HepG2 (cell line): ENCODE data around the gene NAALADL1. TPM values are rescaled to one million over a fixed set of nuclear protein-coding genes. Genes with fewer than 3 reads are reported as not detected.

Source experiments
- ATAC-seq: fragments of 200-7000 bp; cut with Tn5 transposase; 3 replicates; pipeline ENCODE4 v1.9.1; 2020; ENCODE audit warnings: mild to moderate bottlenecking, moderate library complexity
- BruUV-seq: library from RNA; stranded (reverse); fragments of 400-500 nt; replicated peaks from 2 replicates; lab custom pipeline; 2021; lab: Mats Ljungman, UMichigan
- CTCF ChIA-PET: fragments of 300-600 bp; formaldehyde crosslinking; extraction: SDS; loops from one replicate; lab custom pipeline; 2021; ENCODE audit warnings: low total read pairs, inconsistent platforms, low intra/inter-chr PET ratio; lab: Yijun Ruan, JAX
- POLR2A ChIA-PET: fragments of 350-600 bp; sonication (Branson Sonifier 250); formaldehyde crosslinking; loops from one replicate; lab custom pipeline; 2020; ENCODE audit warnings: antibody characterized with exemption, inconsistent platforms; lab: Yijun Ruan, JAX
- DNase-seq: peaks from one replicate; pipeline ENCODE4 v3.0.0-alpha.2; 2015; ENCODE audit warnings: low spot score
- FAIRE-seq: peaks from 3 replicates; lab custom pipeline; 2011; peaks lifted over from hg19 to GRCh38; lab: Jason Lieb, UNC
- H2AFZ ChIP-seq: one replicate; pipeline ENCODE4 v1.6.1; 2011; ENCODE audit warnings: low read length, inconsistent platforms
- H3K27ac ChIP-seq: fragments of 300-600 bp; 3 replicates; pipeline ENCODE4 v1.8.0; 2011; ENCODE audit warnings: mixed run types, mild to moderate bottlenecking, mixed read lengths, low read length, inconsistent platforms; ENCODE audit not compliant: insufficient read depth; ENCODE audit errors: extremely low read length
- H3K27me3 ChIP-seq, 2 experiments: fragments of 200-600 bp in 1 of 2; 2 replicates in 1 of 2; 3 replicates in 1 of 2; pipeline versions ENCODE4 v1.6.0 to v1.8.0; 2011; ENCODE audit warnings: low read length in 2 of 2, mild to moderate bottlenecking in 2 of 2, moderate library complexity in 2 of 2, inconsistent platforms in 1 of 2; ENCODE audit not compliant: insufficient read depth in 2 of 2, control insufficient read depth in 1 of 2
- H3K36me3 ChIP-seq, 2 experiments: fragments of 200-600 bp in 1 of 2; replicated peaks in 1 of 2; 2 replicates in 1 of 2; 3 replicates in 1 of 2; pipeline versions ENCODE4 v1.5.1 to v1.8.0; 2011; ENCODE audit warnings: low read length in 2 of 2, inconsistent platforms in 1 of 2; ENCODE audit not compliant: insufficient read depth in 2 of 2, control insufficient read depth in 1 of 2
- H3K4me1 ChIP-seq: 2 replicates; pipeline ENCODE4 v1.5.1; 2012; ENCODE audit warnings: low read length, inconsistent platforms; ENCODE audit not compliant: insufficient read depth
- H3K4me2 ChIP-seq: 2 replicates; pipeline ENCODE4 v1.6.0; 2011; ENCODE audit warnings: low read depth, low read length, inconsistent platforms
- H3K4me3 ChIP-seq, 3 experiments: fragments of 200-600 bp in 1 of 3; sonication (generic), shearing (Covaris generic) in 1 of 3; replicated peaks in 1 of 3; 2 replicates each; pipeline ENCODE4 v1.5.1; 2011 to 2016; ENCODE audit warnings: low read length in 3 of 3, inconsistent platforms in 2 of 3, low read depth in 2 of 3, mild to moderate bottlenecking in 2 of 3, control low read depth in 1 of 3, mixed read lengths in 1 of 3; ENCODE audit not compliant: insufficient read depth in 1 of 3
- H3K79me2 ChIP-seq: one replicate; pipeline ENCODE4 v1.6.1; 2011; ENCODE audit warnings: low read length, inconsistent platforms; ENCODE audit not compliant: insufficient read depth
- H3K9ac ChIP-seq: 2 replicates; pipeline ENCODE4 v1.6.0; 2011; ENCODE audit warnings: mild to moderate bottlenecking, low read depth, low read length, inconsistent platforms; ENCODE audit not compliant: insufficient read depth
- H3K9me3 ChIP-seq: 2 replicates; pipeline ENCODE4 v1.5.1; 2012; ENCODE audit warnings: mild to moderate bottlenecking, low read length
- H4K20me1 ChIP-seq: 2 replicates; pipeline ENCODE4 v1.6.0; 2011; ENCODE audit warnings: inconsistent platforms, mild to moderate bottlenecking, low read length, moderate library complexity; ENCODE audit not compliant: insufficient read depth
- ASH2L ChIP-seq: fragments of 300-600, 200-600 bp; sonication (generic); IDR thresholded peaks from 2 replicates; pipeline ENCODE4 v1.7.0; 2017; ENCODE audit warnings: low read depth, mild to moderate bottlenecking, moderate library complexity, mixed read lengths, low read length; ENCODE audit not compliant: insufficient read length
- ELF1 ChIP-seq: sonication (generic); formaldehyde crosslinking; IDR thresholded peaks from 2 replicates; pipeline ENCODE4 v1.4.0; 2020; ENCODE audit warnings: missing genetic modification reagents
- KAT8 ChIP-seq: IDR thresholded peaks from 2 replicates; pipeline ENCODE4 v1.6.1; 2016; ENCODE audit warnings: missing genetic modification reagents, missing compliant biosample characterization
- KDM5A ChIP-seq: fragments of 200-600 bp; sonication (generic); IDR thresholded peaks from 2 replicates; pipeline ENCODE4 v1.7.0; 2018; ENCODE audit warnings: antibody characterized with exemption, mild to moderate bottlenecking, low read length, borderline replicate concordance
- TAF15 ChIP-seq: fragments of 200-400 bp; formaldehyde crosslinking; IDR thresholded peaks from one replicate; pipeline ENCODE4 v1.6.1; 2018; ENCODE audit warnings: mild to moderate bottlenecking, low read depth, low read length; ENCODE audit not compliant: poor library complexity, severe bottlenecking
- TGIF2 ChIP-seq: IDR thresholded peaks from 2 replicates; pipeline ENCODE4 v1.6.1; 2016; ENCODE audit warnings: control low read depth, missing compliant biosample characterization
- ZMYM4 ChIP-seq: sonication (generic); formaldehyde crosslinking; IDR thresholded peaks from 2 replicates; pipeline ENCODE4 v1.8.1; 2023; ENCODE audit warnings: mild to moderate bottlenecking, missing genetic modification reagents
- ZNF652 ChIP-seq: IDR thresholded peaks from 2 replicates; pipeline ENCODE4 v1.6.1; 2016; ENCODE audit warnings: low read depth, borderline replicate concordance
- WGBS: methylation state at CpG from one replicate; pipeline ENCODE4 v1.1.6; 2017; ENCODE audit warnings: low lambda C conversion rate; 5-methylcytosine and 5-hydroxymethylcytosine counted together
- in situ Hi-C: cut with HindIII; loops from 2 replicates; pipeline ENCODE4 v1.10.0; 2017; ENCODE audit warnings: low pct_unique_long_range_greater_than_20kb; ENCODE audit not compliant: extremely low pct_ligation_motif_present
- intact Hi-C: fragments of 100-400 bp; cut with micrococcal nuclease; formaldehyde crosslinking; loops from one replicate; pipeline ENCODE4 v1.10.0; 2022; ENCODE audit not compliant: unreplicated experiment
- polyA plus RNA-seq, 8 experiments: library from polyadenylated mRNA; depleted of rRNA in 3 of 8; stranded (reverse) in 7 of 8; unstranded in 1 of 8; fragments of >200 nt; fragmentation: Illumina TruSeq in 4 of 8; extraction: Trizol in 4 of 8; gene quantifications; 2 replicates each; pipeline versions ENCODE4 v1.2.1 to v1.2.3, GENCODE V29; 2011 to 2016; ENCODE audit warnings: low read depth in 4 of 8, missing spikeins in 1 of 8, mixed read lengths in 1 of 8; ENCODE audit not compliant: insufficient read depth in 1 of 8
- total RNA-seq, 5 experiments: library from RNA; depleted of rRNA; stranded (reverse); fragments of >200 nt; fragmentation: Illumina TruSeq; extraction: Trizol; gene quantifications; 2 replicates each; pipeline ENCODE4 v1.2.3, GENCODE V29; 2016; ENCODE audit warnings: low read depth in 1 of 5
- TF ChIP-seq, protein P1 (sequence below): sonication (generic); formaldehyde crosslinking; conservative IDR thresholded peaks from 2 replicates; pipeline ENCODE4 v1.4.0; 2020; ENCODE audit warnings: mild to moderate bottlenecking, missing genetic modification reagents, moderate library complexity
- TF ChIP-seq, protein P2 (sequence below): sonication (generic); formaldehyde crosslinking; IDR thresholded peaks from 2 replicates; pipeline ENCODE4 v1.4.0; 2020; ENCODE audit warnings: missing genetic modification reagents
- TF ChIP-seq, protein P3 (sequence below), 2 experiments: sonication (generic) in 1 of 2; formaldehyde crosslinking in 1 of 2; IDR thresholded peaks; 2 replicates each; pipeline versions ENCODE4 v1.4.0 to v1.6.1; 2018 to 2020; ENCODE audit warnings: missing genetic modification reagents in 2 of 2, borderline replicate concordance in 1 of 2, low read depth in 1 of 2, mild to moderate bottlenecking in 1 of 2, missing biosample characterization in 1 of 2
- TF ChIP-seq, protein P4 (sequence below): sonication (generic); formaldehyde crosslinking; IDR thresholded peaks from 2 replicates; pipeline ENCODE4 v1.8.0; 2022; ENCODE audit warnings: low read depth, missing genetic modification reagents
- TF ChIP-seq, protein P5 (sequence below): IDR thresholded peaks from 2 replicates; pipeline ENCODE4 v1.6.1; 2016; ENCODE audit warnings: missing genetic modification reagents, missing compliant biosample characterization

The NAALADL1 gene
- total and polyA plus RNA-seq, 2 of the 13 experiments (the other 11 are each of a cell fraction or from before 2014, with no cell fraction given): 9.3 to 33.9 TPM

DNA sequence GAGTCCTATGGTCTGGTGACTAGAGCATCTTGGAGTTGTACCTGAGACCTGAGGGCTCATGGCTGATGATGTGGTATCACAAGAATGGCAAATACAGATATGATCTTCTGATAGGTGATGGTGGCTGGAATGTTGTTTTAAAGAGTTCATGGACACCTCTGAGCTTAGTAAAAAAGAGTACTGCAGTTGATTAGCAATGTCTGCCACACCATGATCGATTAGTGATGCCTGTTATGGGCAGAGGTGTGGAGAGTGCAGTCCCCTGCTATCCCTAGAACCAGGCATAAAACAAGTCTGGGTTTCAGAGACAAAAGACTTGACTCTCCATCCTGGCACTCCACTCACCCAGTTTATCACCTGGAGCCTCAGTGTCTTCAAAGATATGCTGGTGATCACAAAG lies 60.2 kb downstream of the NAALADL1 start:
- peak overlapping the region; percentile 99 for H3K4me2 ChIP-seq
- BruUV-seq: no TSS peak
- H3K4me3 ChIP-seq: peak overlapping the region; percentile 59 to 73 (median 61)
- CTCF ChIA-PET: no interaction called here
- H3K9me3 ChIP-seq: no peaks in the 10 kb centered on the region
- H4K20me1 ChIP-seq: no peaks in the 10 kb centered on the region
- H3K36me3 ChIP-seq: no peaks in the 10 kb centered on the region; a peak in 1 of 5 replicates
- ATAC-seq (peak; percentile 28), FAIRE-seq (peak; percentile 85), DNase-seq (peak; percentile 59)
- 0% methylated on average over 1 of the region's 1 CpG for WGBS
- H3K27me3 ChIP-seq: no peaks in the 10 kb centered on the region; a peak in 1 of 5 replicates
- in situ Hi-C loops: no loop called here
- peaks cover 70% of the 10 kb centered on the region for H3K4me1 ChIP-seq
- intact Hi-C loops: loop anchor here (5.0 kb wide), 1 partner anchor 151 kb away; no protein-coding TSS in a partner anchor
- no peak overlapping the region for H2AFZ ChIP-seq
- no peaks in the 10 kb centered on the region for H3K79me2 ChIP-seq
- POLR2A ChIA-PET: interaction anchor here (0.8 to 4.0 kb wide), 22 partner anchors 8 to 219 kb away, joined by 3 to 42 read pairs (median 4); partner anchors contain the start of genes ARL2, CDC42BPG, GPHA2 and MEN1
- peak overlapping the region; percentile 53 for H3K27ac ChIP-seq
- H3K9ac ChIP-seq: peak overlapping the region; percentile 58
- TF ChIP-seq ASH2L (peak; percentile 12), KAT8 (CRISPR knock-in tag) (peak; percentile 57; the same call in 1 of the 2 replicates), KDM5A (peak; percentile 30; the same call in 1 of the 2 replicates), ELF1 (no peak), TAF15 (no peak), TGIF2 (no peak), ZMYM4 (CRISPR knock-in tag) (no peak), ZNF652 (CRISPR knock-in tag) (peak; percentile 23; the same call in 1 of the 2 replicates)
- TF ChIP-seq, protein P1, sequence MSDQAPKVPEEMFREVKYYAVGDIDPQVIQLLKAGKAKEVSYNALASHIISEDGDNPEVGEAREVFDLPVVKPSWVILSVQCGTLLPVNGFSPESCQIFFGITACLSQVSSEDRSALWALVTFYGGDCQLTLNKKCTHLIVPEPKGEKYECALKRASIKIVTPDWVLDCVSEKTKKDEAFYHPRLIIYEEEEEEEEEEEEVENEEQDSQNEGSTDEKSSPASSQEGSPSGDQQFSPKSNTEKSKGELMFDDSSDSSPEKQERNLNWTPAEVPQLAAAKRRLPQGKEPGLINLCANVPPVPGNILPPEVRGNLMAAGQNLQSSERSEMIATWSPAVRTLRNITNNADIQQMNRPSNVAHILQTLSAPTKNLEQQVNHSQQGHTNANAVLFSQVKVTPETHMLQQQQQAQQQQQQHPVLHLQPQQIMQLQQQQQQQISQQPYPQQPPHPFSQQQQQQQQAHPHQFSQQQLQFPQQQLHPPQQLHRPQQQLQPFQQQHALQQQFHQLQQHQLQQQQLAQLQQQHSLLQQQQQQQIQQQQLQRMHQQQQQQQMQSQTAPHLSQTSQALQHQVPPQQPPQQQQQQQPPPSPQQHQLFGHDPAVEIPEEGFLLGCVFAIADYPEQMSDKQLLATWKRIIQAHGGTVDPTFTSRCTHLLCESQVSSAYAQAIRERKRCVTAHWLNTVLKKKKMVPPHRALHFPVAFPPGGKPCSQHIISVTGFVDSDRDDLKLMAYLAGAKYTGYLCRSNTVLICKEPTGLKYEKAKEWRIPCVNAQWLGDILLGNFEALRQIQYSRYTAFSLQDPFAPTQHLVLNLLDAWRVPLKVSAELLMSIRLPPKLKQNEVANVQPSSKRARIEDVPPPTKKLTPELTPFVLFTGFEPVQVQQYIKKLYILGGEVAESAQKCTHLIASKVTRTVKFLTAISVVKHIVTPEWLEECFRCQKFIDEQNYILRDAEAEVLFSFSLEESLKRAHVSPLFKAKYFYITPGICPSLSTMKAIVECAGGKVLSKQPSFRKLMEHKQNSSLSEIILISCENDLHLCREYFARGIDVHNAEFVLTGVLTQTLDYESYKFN: 0 out of 2 replicates have a peak, but pooled peaks have one; percentile 10
- TF ChIP-seq, protein P2, sequence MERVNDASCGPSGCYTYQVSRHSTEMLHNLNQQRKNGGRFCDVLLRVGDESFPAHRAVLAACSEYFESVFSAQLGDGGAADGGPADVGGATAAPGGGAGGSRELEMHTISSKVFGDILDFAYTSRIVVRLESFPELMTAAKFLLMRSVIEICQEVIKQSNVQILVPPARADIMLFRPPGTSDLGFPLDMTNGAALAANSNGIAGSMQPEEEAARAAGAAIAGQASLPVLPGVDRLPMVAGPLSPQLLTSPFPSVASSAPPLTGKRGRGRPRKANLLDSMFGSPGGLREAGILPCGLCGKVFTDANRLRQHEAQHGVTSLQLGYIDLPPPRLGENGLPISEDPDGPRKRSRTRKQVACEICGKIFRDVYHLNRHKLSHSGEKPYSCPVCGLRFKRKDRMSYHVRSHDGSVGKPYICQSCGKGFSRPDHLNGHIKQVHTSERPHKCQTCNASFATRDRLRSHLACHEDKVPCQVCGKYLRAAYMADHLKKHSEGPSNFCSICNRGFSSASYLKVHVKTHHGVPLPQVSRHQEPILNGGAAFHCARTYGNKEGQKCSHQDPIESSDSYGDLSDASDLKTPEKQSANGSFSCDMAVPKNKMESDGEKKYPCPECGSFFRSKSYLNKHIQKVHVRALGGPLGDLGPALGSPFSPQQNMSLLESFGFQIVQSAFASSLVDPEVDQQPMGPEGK (CRISPR knock-in tag): peak; percentile 40
- TF ChIP-seq, protein P3, sequence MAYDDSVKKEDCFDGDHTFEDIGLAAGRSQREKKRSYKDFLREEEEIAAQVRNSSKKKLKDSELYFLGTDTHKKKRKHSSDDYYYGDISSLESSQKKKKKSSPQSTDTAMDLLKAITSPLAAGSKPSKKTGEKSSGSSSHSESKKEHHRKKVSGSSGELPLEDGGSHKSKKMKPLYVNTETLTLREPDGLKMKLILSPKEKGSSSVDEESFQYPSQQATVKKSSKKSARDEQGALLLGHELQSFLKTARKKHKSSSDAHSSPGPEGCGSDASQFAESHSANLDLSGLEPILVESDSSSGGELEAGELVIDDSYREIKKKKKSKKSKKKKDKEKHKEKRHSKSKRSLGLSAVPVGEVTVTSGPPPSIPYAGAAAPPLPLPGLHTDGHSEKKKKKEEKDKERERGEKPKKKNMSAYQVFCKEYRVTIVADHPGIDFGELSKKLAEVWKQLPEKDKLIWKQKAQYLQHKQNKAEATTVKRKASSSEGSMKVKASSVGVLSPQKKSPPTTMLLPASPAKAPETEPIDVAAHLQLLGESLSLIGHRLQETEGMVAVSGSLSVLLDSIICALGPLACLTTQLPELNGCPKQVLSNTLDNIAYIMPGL (CRISPR knock-in tag; IDR thresholded peaks at IDR 0.05; ENCODE audit: borderline replicate concordance in 1 of 2, low read depth in 1 of 2): peak in 1 of 2 experiments; percentile 47; a peak in 1 of 4 replicates
- TF ChIP-seq, protein P4, sequence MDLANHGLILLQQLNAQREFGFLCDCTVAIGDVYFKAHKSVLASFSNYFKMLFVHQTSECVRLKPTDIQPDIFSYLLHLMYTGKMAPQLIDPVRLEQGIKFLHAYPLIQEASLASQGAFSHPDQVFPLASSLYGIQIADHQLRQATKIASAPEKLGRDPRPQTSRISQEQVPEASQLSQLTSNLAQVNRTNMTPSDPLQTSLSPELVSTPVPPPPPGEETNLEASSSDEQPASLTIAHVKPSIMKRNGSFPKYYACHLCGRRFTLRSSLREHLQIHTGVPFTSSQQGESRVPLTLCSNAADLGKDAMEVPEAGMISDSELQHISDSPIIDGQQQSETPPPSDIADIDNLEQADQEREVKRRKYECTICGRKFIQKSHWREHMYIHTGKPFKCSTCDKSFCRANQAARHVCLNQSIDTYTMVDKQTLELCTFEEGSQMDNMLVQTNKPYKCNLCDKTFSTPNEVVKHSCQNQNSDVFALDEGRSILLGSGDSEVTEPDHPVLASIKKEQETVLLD (CRISPR knock-in tag): no peak
- TF ChIP-seq, protein P5, sequence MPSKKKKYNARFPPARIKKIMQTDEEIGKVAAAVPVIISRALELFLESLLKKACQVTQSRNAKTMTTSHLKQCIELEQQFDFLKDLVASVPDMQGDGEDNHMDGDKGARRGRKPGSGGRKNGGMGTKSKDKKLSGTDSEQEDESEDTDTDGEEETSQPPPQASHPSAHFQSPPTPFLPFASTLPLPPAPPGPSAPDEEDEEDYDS (CRISPR knock-in tag): peak; percentile 37; the same call in 1 of the 2 replicates
